GM19463 (cell line): ENCODE measurements around the gene EEF2KMT.
"Not testable (repeated sequence)": the region's sequence is repeated elsewhere in the genome, so short reads cannot be mapped to it uniquely, and the experiment has no call there.

ENCODE experiments used
- ATAC-seq: cut with Tn5 transposase; IDR thresholded peaks from one replicate; pipeline ENCODE4 v1.9.1; 2021; ENCODE audit warnings: mild to moderate bottlenecking, moderate library complexity; ENCODE audit not compliant: unreplicated experiment

The EEF2KMT gene, protein sequence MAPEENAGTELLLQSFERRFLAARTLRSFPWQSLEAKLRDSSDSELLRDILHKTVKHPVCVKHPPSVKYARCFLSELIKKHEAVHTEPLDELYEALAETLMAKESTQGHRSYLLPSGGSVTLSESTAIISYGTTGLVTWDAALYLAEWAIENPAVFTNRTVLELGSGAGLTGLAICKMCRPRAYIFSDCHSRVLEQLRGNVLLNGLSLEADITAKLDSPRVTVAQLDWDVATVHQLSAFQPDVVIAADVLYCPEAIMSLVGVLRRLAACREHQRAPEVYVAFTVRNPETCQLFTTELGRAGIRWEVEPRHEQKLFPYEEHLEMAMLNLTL

DNA sequence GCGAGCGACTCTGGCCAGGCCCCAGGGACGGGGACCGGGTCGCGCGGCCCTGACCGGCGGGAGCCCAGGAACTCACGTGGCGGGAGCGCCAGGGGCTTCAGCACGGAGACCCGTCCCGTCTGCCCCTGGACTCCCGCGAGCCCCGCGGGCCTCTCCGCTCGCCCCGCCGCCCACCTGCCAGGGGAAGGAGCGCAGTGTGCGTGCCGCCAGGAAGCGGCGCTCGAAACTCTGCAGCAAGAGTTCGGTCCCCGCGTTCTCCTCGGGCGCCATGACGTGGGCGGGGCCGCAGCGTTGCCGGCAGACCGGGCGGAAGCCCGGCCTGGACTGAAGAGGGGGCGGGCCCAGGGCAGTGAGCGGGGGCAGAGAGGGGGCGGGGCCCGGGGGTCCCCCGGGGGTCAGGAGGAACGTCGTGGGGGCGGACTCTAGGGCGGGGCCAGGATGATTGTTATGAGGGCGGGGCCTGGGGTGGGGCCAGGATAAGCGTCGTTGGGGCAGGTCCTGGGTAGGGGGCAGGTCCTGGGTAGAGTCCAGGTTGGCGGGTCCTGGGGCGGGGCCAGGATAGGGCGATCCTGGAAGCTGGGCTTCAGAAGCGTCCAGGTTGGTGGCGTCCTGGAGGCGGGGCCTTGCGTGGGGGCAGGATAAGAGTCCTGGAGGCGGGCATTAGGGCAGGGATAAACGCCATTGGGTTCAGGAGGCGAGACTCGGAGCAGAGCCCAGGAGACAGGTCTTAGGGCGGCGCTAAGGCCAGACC, at the start of gene EEF2KMT:
EEF2KMT (minus strand) TSS at position 326 of the 751 bp plus-strand sequence; CDS start at position 270, 56 bp downstream.
- peak; percentile 95 for ATAC-seq

DNA sequence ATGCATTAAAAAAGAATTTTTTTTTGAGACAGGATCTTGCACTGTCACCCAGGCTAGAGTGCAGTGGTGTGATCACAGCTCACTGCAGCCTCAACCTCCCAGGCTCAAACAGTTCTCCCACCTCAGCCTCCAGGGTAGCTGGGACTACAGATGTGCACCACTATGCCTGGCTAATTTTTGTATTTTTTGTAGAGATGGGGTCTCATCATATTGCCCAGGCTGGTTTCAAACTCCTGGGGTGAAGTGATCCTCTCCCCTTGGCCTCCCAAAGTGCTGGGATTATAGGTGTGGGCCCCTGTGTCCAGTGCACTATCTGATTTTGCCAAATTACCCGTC, 47.0 kb upstream of the EEF2KMT start:
- ATAC-seq: not testable (repeated sequence)

- ATAC-seq: no peak
Measured at GRCh38 chr16:5143761-5144620, 46.4 kb upstream of the EEF2KMT start.

GRCh38 chr16:5140151-5140550, 42.6 kb upstream of the EEF2KMT start:
- not testable (repeated sequence) for ATAC-seq

GRCh38 chr16:5134739-5135452, 37.3 kb upstream of the EEF2KMT start:
- ATAC-seq: not testable (repeated sequence)

DNA sequence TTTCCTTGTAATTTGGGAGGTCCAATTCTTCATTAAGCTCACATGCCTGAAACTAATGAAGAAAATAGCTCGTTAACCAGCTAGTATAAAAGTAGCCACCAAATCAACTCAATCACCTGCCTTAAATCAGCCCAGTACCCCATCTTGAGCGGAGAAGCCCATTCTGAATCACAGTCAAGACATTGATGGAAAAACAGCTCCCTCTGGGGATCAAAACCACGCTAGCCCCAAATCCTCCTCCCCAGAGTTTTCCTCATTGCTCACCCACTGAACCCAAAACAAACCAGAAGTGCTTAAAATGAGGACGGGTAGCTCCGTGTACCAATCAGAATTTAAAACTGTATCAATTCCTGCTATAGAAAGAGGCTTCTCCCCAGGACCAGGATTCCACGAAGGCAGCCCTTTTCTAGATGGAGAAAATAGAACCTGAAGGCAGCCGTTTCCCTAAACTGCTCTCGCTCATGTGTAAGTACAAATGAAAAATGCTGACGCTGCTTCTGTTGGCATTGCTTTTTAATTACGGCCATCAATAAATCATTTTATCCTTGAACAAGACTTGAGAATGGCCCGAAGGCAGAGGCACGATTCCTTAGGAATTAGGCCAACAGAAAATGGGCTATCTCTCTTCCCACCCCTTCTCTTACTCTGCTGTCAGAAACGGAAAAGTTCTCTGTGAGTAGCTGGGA, 35.5 kb upstream of the EEF2KMT start:
- not testable (repeated sequence) for ATAC-seq

- not testable (repeated sequence) for ATAC-seq
Measured at GRCh38 chr16:5131467-5132004, 33.9 kb upstream of the EEF2KMT start.

- ATAC-seq: peak; percentile 54
Measured at GRCh38 chr16:5117300-5118087, 19.9 kb upstream of the EEF2KMT start.

DNA sequence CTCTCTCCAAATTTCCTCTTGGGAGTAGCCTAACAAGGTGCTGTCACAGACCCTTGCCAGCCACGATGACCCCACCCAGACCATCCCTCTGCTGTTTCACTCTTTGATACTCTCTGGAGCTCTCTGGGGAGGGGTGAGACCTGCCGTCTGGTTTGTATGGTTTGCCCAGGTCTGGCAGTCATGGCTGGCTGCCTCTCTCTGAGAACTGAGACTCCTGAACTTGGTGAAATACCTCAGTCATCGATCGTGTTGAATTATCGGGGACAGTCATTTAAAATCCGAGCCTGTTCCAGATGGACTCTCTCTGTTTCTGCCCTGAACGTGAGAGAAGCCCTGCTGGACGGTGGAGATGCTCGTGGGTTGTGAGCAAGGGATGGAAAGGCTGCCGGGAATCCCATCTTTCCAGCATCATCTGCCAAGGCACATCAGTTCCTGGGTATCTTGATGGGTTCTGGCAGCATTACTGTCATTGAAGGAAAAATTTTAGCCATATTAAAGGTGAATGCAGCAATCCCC, 19.2 kb upstream of the EEF2KMT start:
- not testable (repeated sequence) for ATAC-seq

DNA sequence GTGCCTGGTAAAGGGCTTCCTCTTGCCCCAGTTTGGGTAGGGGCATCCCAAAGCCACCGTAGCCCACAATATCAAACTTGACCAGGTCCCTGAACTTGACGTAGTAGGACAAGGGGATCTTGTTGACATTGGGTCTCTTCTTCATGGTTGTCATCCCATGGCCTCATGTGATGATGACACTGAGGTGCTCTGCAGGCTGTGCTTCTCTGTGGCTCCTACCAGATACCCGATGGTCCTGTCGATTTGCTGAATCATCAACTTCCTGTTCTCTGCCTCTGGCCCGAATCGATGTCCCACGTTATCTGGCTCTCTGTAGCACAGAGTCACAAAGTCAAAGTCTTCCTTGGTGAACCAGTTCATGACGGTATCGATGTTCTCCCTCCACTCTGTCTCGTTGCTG, 13.3 kb upstream of the EEF2KMT start:
- ATAC-seq: not testable (repeated sequence)

GRCh38 chr16:5108505-5109158, 11.0 kb upstream of the EEF2KMT start:
- no peak for ATAC-seq

- ATAC-seq: not testable (repeated sequence)
Measured at GRCh38 chr16:5105039-5105438, 7.4 kb upstream of the EEF2KMT start.

- ATAC-seq: not testable (repeated sequence)
Measured at GRCh38 chr16:5103296-5104032, 5.9 kb upstream of the EEF2KMT start.

- not testable (repeated sequence) for ATAC-seq
Measured at GRCh38 chr16:5099174-5099573, 1.6 kb upstream of the EEF2KMT start.

DNA sequence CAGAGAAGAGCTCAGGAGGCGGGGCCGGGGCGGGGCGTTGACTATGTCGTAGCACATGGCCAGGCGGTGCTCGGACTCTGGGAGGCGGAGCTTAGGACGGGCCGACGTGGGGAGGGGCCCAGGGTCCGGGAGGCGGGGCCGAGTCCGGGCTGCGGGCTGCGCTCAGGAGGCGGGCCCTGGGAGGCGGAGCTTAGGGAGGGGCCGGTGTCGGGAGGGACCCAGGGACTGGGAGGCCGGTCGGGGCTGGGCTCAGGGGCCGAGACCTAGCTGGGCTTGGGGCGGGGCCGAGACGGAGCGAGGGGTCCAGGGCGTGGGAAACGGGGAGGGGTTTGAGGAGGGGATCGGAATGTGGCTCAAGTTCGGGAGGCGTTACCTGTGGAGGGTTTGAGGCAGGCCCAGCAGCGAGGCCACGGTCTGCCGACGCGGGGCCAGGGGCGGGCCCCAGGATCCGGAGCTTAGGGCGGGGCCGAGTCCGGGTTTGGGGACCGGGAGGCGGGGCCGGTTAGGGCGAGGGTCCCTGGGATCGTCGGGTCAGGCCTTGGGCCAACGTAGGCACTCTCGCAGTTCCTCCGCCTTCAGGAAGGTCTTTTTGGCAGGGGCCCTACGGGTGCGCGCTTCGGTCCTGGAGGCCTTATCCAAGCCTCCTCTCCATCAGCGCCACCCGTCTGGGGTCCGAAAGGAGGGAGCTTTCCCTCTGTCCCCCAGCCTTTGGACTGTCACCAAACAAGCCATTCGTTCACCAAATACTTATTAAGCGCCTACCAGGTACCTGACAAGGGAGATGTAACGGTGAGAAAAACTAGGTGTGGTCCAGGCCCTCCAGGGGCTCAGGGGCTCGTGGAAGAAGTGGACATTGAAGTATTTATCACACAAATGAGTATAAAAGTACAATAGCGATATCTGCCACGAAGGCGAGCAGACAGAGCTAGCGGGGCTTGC, 895 bp upstream of the EEF2KMT start:
- ATAC-seq: not testable (repeated sequence)

- ATAC-seq: not testable (repeated sequence)
Measured at GRCh38 chr16:5097061-5097469, 530 bp downstream of the EEF2KMT start.
